NCI-H187 treated with DMSO at 0.1 percent for 48 hours (cell line): Measurements from ENCODE around the gene LGSN.
"Not testable (repeated sequence)": the region's sequence is repeated elsewhere in the genome, so short reads cannot be mapped to it uniquely, and the experiment has no call there.

Experiments
- DNase-seq: peaks from one replicate; lab custom pipeline; 2025; lab: John Stamatoyannopoulos, UW

LGSN gene

GRCh38 chr6:63319939-63320338 lies at the start of gene LGSN:
Gene LGSN (minus strand): TSS chr6:63319983. CDS start chr6:63319943, 40 bp downstream.
- no peak for DNase-seq

GRCh38 chr6:63368347-63368746 lies 48.6 kb upstream of the LGSN start:
- DNase-seq: no peak

- DNase-seq: not testable (repeated sequence)
These were observed 42.8 kb upstream of the LGSN start for GRCh38 chr6:63362500-63363120.

GRCh38 chr6:63357384-63357783 lies 37.6 kb upstream of the LGSN start:
- DNase-seq: not testable (repeated sequence)

GRCh38 chr6:63355632-63356031 lies 35.8 kb upstream of the LGSN start:
- DNase-seq: no peak

- DNase-seq: no peak
These were observed 33.5 kb upstream of the LGSN start for GRCh38 chr6:63353286-63353630.

GRCh38 chr6:63352544-63353285 lies 32.9 kb upstream of the LGSN start:
- no peak for DNase-seq

GRCh38 chr6:63352069-63352543 lies 32.3 kb upstream of the LGSN start:
- DNase-seq: no peak

GRCh38 chr6:63349401-63349800 lies 29.6 kb upstream of the LGSN start:
- no peak for DNase-seq

GRCh38 chr6:63348836-63349235 lies 29.1 kb upstream of the LGSN start:
- DNase-seq: no peak

GRCh38 chr6:63347599-63347998 lies 27.8 kb upstream of the LGSN start:
- no peak for DNase-seq

- DNase-seq: no peak
These were observed 26.5 kb upstream of the LGSN start for GRCh38 chr6:63346217-63346835.

GRCh38 chr6:63340351-63340750 lies 20.6 kb upstream of the LGSN start:
- no peak for DNase-seq

GRCh38 chr6:63334652-63335051 lies 14.9 kb upstream of the LGSN start:
- DNase-seq: not testable (repeated sequence)

GRCh38 chr6:63333440-63333839 lies 13.7 kb upstream of the LGSN start:
- DNase-seq: no peak

GRCh38 chr6:63326630-63327029 lies 6.8 kb upstream of the LGSN start:
- not testable (repeated sequence) for DNase-seq

- DNase-seq: no peak
These were observed 3.2 kb upstream of the LGSN start for GRCh38 chr6:63322981-63323380.

- DNase-seq: no peak
These were observed 2.0 kb upstream of the LGSN start for GRCh38 chr6:63321821-63322220.

- DNase-seq: no peak
These were observed 2.1 kb downstream of the LGSN start for GRCh38 chr6:63317641-63318040.

GRCh38 chr6:63316113-63316512 lies 3.7 kb downstream of the LGSN start:
- no peak for DNase-seq

- DNase-seq: no peak
These were observed 6.7 kb downstream of the LGSN start for GRCh38 chr6:63313111-63313510.

- no peak for DNase-seq
These were observed 12.1 kb downstream of the LGSN start for GRCh38 chr6:63307581-63308246.

- DNase-seq: no peak
These were observed 13.4 kb downstream of the LGSN start for GRCh38 chr6:63306420-63306819.
